K562 (cell line): ENCODE data around the gene PLD5. TPM values are rescaled to one million over a fixed set of nuclear protein-coding genes. Genes with fewer than 3 reads are reported as not detected.

Source experiments
- ATAC-seq: fragments of 200-7000 bp; cut with Tn5 transposase; 3 replicates; pipeline ENCODE4 v1.9.1; 2020; ENCODE audit warnings: moderate library complexity
- BruUV-seq: library from RNA; stranded (reverse); fragments of 400-500 nt; replicated peaks from 2 replicates; lab custom pipeline; 2021; lab: Mats Ljungman, UMichigan
- CTCF ChIA-PET: fragments of 300-600 bp; formaldehyde crosslinking; extraction: SDS; loops from one replicate; lab custom pipeline; 2021; ENCODE audit warnings: low intra/inter-chr PET ratio; lab: Yijun Ruan, JAX
- POLR2A ChIA-PET: fragments of 300-600, 350-650 bp; sonication (Branson Sonifier 250); formaldehyde crosslinking; extraction: SDS; loops from one replicate; lab custom pipeline; 2021; ENCODE audit warnings: antibody characterized with exemption, inconsistent platforms; lab: Yijun Ruan, JAX
- DNase-seq, 4 experiments: peaks; one replicate each; pipeline versions ENCODE4 v3.0.0 to v3.0.0-alpha.2; 2011 to 2018; ENCODE audit warnings: low spot score in 3 of 4, mixed read lengths in 3 of 4; ENCODE audit errors: extremely low read depth in 1 of 4
- FAIRE-seq: peaks from 2 replicates; lab custom pipeline; 2011; peaks lifted over from hg19 to GRCh38; lab: Jason Lieb, UNC
- H2AFZ ChIP-seq: 2 replicates; pipeline ENCODE4 v1.6.0; 2011; ENCODE audit warnings: low read depth, low read length, control low read depth, inconsistent platforms
- H3K27ac ChIP-seq: fragments of 200-600 bp; 3 replicates; pipeline ENCODE4 v1.8.0; 2011; ENCODE audit warnings: low read depth, mild to moderate bottlenecking, control low read depth, inconsistent platforms, low read length, moderate library complexity, mixed read lengths; ENCODE audit errors: extremely low read depth
- H3K27me3 ChIP-seq, 2 experiments: fragments of 300-600 bp in 1 of 2; 2 replicates in 1 of 2; 3 replicates in 1 of 2; pipeline versions ENCODE4 v1.6.0 to v1.8.0; 2011; ENCODE audit warnings: inconsistent platforms in 2 of 2, low read length in 2 of 2, mild to moderate bottlenecking in 1 of 2, mixed read lengths in 1 of 2, moderate library complexity in 1 of 2; ENCODE audit not compliant: control insufficient read depth in 2 of 2, insufficient read depth in 2 of 2
- H3K36me3 ChIP-seq: fragments of 300-600 bp; 3 replicates; pipeline ENCODE4 v1.8.0; 2011; ENCODE audit warnings: mild to moderate bottlenecking, low read length, inconsistent platforms; ENCODE audit not compliant: control insufficient read depth, insufficient read depth
- H3K4me1 ChIP-seq, 2 experiments: fragments of 200-600 bp in 1 of 2; replicated peaks in 1 of 2; 2 replicates in 1 of 2; 3 replicates in 1 of 2; pipeline versions ENCODE4 v1.5.1 to v1.8.0; 2011; ENCODE audit warnings: inconsistent platforms in 2 of 2, low read length in 2 of 2, mild to moderate bottlenecking in 1 of 2, mixed read lengths in 1 of 2, moderate library complexity in 1 of 2; ENCODE audit not compliant: control insufficient read depth in 2 of 2, insufficient read depth in 2 of 2
- H3K4me2 ChIP-seq: 2 replicates; pipeline ENCODE4 v1.6.1; 2011; ENCODE audit warnings: low read length, control low read depth, inconsistent platforms, mixed read lengths; ENCODE audit not compliant: insufficient read depth
- H3K4me3 ChIP-seq: fragments of 200-600 bp; sonication (generic), shearing (Covaris generic); 2 replicates; pipeline ENCODE4 v1.5.1; 2016; ENCODE audit warnings: control low read depth, inconsistent platforms
- H3K79me2 ChIP-seq: fragments of 200-600 bp; 3 replicates; pipeline ENCODE4 v1.8.0; 2011; ENCODE audit warnings: low read length, inconsistent platforms; ENCODE audit not compliant: control insufficient read depth, insufficient read depth
- H3K9ac ChIP-seq, 2 experiments: 2 replicates each; pipeline versions ENCODE4 v1.6.0 to v1.6.1; 2011; ENCODE audit warnings: low read depth in 2 of 2, low read length in 2 of 2, control low read depth in 1 of 2, inconsistent platforms in 1 of 2, mild to moderate bottlenecking in 1 of 2, mixed read lengths in 1 of 2; ENCODE audit not compliant: insufficient read depth in 1 of 2
- H3K9me1 ChIP-seq: one replicate; pipeline ENCODE4 v1.6.0; 2011; ENCODE audit warnings: inconsistent platforms, mild to moderate bottlenecking, low read length, moderate library complexity; ENCODE audit not compliant: control insufficient read depth, insufficient read depth
- H3K9me3 ChIP-seq: replicated peaks from 2 replicates; pipeline ENCODE4 v1.5.1; 2011; ENCODE audit warnings: low read depth, low read length, inconsistent platforms; ENCODE audit not compliant: control insufficient read depth, insufficient read depth
- H4K20me1 ChIP-seq: replicated peaks from 2 replicates; pipeline ENCODE4 v1.6.1; 2011; ENCODE audit warnings: low read length, inconsistent platforms, mixed read lengths; ENCODE audit not compliant: control insufficient read depth, insufficient read depth
- COPS2 ChIP-seq: fragments of 450-650 bp; conservative IDR thresholded peaks from 2 replicates; pipeline ENCODE4 v1.6.1; 2016; ENCODE audit warnings: mild to moderate bottlenecking, moderate library complexity
- ETV5 ChIP-seq: sonication (generic); formaldehyde crosslinking; IDR thresholded peaks from 2 replicates; pipeline ENCODE4 v1.4.0; 2020; ENCODE audit warnings: low read depth, mild to moderate bottlenecking, missing genetic modification reagents
- FOXM1 ChIP-seq, 2 experiments: fragments of 450-650 bp in 1 of 2; sonication (generic) in 1 of 2; formaldehyde crosslinking in 1 of 2; IDR thresholded peaks; 2 replicates each; pipeline versions ENCODE4 v1.6.1 to v1.9.0; 2017 to 2022; ENCODE audit warnings: low read depth in 2 of 2, mild to moderate bottlenecking in 2 of 2, missing genetic modification reagents in 1 of 2, moderate library complexity in 1 of 2
- FOXP1 ChIP-seq: sonication (generic); formaldehyde crosslinking; IDR thresholded peaks from 2 replicates; pipeline ENCODE4 v1.8.0; 2022; ENCODE audit warnings: mild to moderate bottlenecking, missing genetic modification reagents
- HIVEP1 ChIP-seq: fragments of 250-450 bp; sonication (Bioruptor Pico); IDR thresholded peaks from 2 replicates; pipeline ENCODE4 v1.4.0; 2020; ENCODE audit warnings: mild to moderate bottlenecking
- NR2F6 ChIP-seq: fragments of 450-650 bp; formaldehyde crosslinking; IDR thresholded peaks from 2 replicates; pipeline ENCODE4 v1.4.0; 2020; ENCODE audit warnings: mild to moderate bottlenecking
- POLR3G ChIP-seq: IDR thresholded peaks from 2 replicates; pipeline ENCODE4 v1.6.1; 2011; ENCODE audit not compliant: insufficient read length, insufficient replicate concordance; ENCODE audit errors: extremely low read depth
- PRPF4 ChIP-seq: fragments of 200-400 bp; formaldehyde crosslinking; IDR thresholded peaks from one replicate; pipeline ENCODE4 v1.6.1; 2017; ENCODE audit warnings: low read length, low read depth, mild to moderate bottlenecking; ENCODE audit not compliant: insufficient read depth, poor library complexity, severe bottlenecking
- RBM39 ChIP-seq: fragments of 200-400 bp; formaldehyde crosslinking; optimal IDR thresholded peaks from 2 replicates; pipeline ENCODE3; 2018; ENCODE audit warnings: low read depth, low read length
- SIN3A ChIP-seq, 2 experiments: fragments of 150-350 bp in 1 of 2; IDR thresholded peaks; 2 replicates each; pipeline ENCODE4 v1.6.1; 2011 to 2016; ENCODE audit warnings: borderline replicate concordance in 2 of 2, low read depth in 2 of 2, low read length in 2 of 2, mild to moderate bottlenecking in 2 of 2, moderate library complexity in 2 of 2; ENCODE audit not compliant: control insufficient read depth in 1 of 2
- SRSF9 ChIP-seq: fragments of 200-400 bp; formaldehyde crosslinking; IDR thresholded peaks from 2 replicates; pipeline ENCODE4 v1.6.1; 2017; ENCODE audit warnings: low read depth, low read length, borderline replicate concordance
- U2AF2 ChIP-seq: fragments of 200-400 bp; formaldehyde crosslinking; optimal IDR thresholded peaks from 2 replicates; pipeline ENCODE3; 2017; ENCODE audit warnings: low read depth, mild to moderate bottlenecking, low read length
- whole genome bisulfite sequencing: fragments of 100-300 bp; shearing (Covaris generic); methylation state at CpG from one replicate; pipeline ENCODE4 v1.1.6; 2016; ENCODE audit warnings: low coverage, mixed read lengths; ENCODE audit not compliant: insufficient coverage; ENCODE audit errors: missing lambda C conversion rate; 5-methylcytosine and 5-hydroxymethylcytosine counted together
- in situ Hi-C: fragments of 300-500 bp; cut with MboI; formaldehyde crosslinking; loops from 4 replicates; pipeline ENCODE4 v1.15.0; 2018; ENCODE audit warnings: inconsistent platforms, mixed read lengths
- intact Hi-C: fragments of 100-400 bp; cut with micrococcal nuclease; formaldehyde crosslinking; loops from 2 replicates; pipeline ENCODE4 v1.14.2; 2022
- polyA plus RNA-seq, 8 experiments: library from polyadenylated mRNA; depleted of rRNA in 4 of 8; stranded (reverse) in 5 of 8; unstranded in 3 of 8; fragments of >200 nt; fragmentation: Nextera tagmentation in 2 of 8; fragmentation: Illumina TruSeq in 1 of 8; extraction: Ambion mirVana in 2 of 8; extraction: Trizol in 1 of 8; gene quantifications; 2 replicates each; pipeline versions ENCODE4 v1.2.1 to v1.2.3, GENCODE V29; 2011 to 2014; ENCODE audit warnings: inconsistent platforms in 1 of 8, missing spikeins in 1 of 8
- total RNA-seq, 7 experiments: library from RNA; depleted of rRNA in 6 of 7; stranded (reverse); fragments of >200 nt in 6 of 7; fragmentation: Illumina TruSeq in 2 of 7; extraction: Trizol in 2 of 7; gene quantifications; 2 replicates each; pipeline versions ENCODE4 v1.2.1 to v1.2.3, GENCODE V29; 2011 to 2021; ENCODE audit warnings: low replicate concordance in 1 of 7

PLD5 gene
- total and polyA plus RNA-seq, 9 of the 15 experiments (the other 6 are each of a cell fraction or from before 2014, with no cell fraction given), result not detected

- intact Hi-C loops, result no loop called here
- no peaks in the 10 kb centered on the region for H3K9me3 ChIP-seq
- TF ChIP-seq HIVEP1, result no peak
- TF ChIP-seq COPS2, result no peak
- no peak for TF ChIP-seq FOXM1 (IDR thresholded peaks at IDR 0.05; ENCODE audit: low read depth)
- no peak for TF ChIP-seq FOXM1 (CRISPR knock-in tag; IDR thresholded peaks at IDR 0.05; ENCODE audit: low read depth)
- TF ChIP-seq NR2F6, result no peak
- no peak for TF ChIP-seq FOXP1 (CRISPR knock-in tag)
- no peak for TF ChIP-seq U2AF2
- TF ChIP-seq SRSF9, result no peak
- TF ChIP-seq PRPF4, result no peak
- TF ChIP-seq POLR3G, result no peak
- no peak for TF ChIP-seq ETV5 (CRISPR knock-in tag)
- no peak for TF ChIP-seq RBM39
- no peak for TF ChIP-seq SIN3A (IDR thresholded peaks at IDR 0.05; ENCODE audit: borderline replicate concordance in 2 of 2, control insufficient read depth in 1 of 2, low read depth in 2 of 2, low read length in 2 of 2)
- H3K27ac ChIP-seq, result no peak overlapping the region
- in situ Hi-C loops, result no loop called here
- H4K20me1 ChIP-seq, result no peaks in the 10 kb centered on the region
- WGBS, result 0% methylated on average over 2 of the region's 2 CpGs
- H3K4me3 ChIP-seq, result no peak overlapping the region
- ATAC-seq, result no peak
- H3K79me2 ChIP-seq, result no peaks in the 10 kb centered on the region
- ChIA-PET CTCF (no interaction called here), POLR2A (no interaction called here)
- no peaks in the 10 kb centered on the region for H3K4me1 ChIP-seq
- no peak overlapping the region for H3K9ac ChIP-seq
- H2AFZ ChIP-seq, result no peak overlapping the region
- no peak for FAIRE-seq
- H3K36me3 ChIP-seq, result no peaks in the 10 kb centered on the region
- no TSS peak for BruUV-seq
- no peak for DNase-seq
- no peaks in the 10 kb centered on the region for H3K27me3 ChIP-seq
- no peaks in the 10 kb centered on the region for H3K9me1 ChIP-seq
- no peak overlapping the region for H3K4me2 ChIP-seq
Observed at GRCh38 chr1:242219298-242219901, 305.1 kb downstream of the PLD5 start.
